DMS53 treated with DMSO at 0.1 percent for 48 hours (cell line): ENCODE measurements around the gene RPS16.

Experiments used
- DNase-seq: peaks from one replicate; lab custom pipeline; 2025; ENCODE audit not compliant: unreplicated experiment; lab: John Stamatoyannopoulos, UW

Gene RPS16

DNA sequence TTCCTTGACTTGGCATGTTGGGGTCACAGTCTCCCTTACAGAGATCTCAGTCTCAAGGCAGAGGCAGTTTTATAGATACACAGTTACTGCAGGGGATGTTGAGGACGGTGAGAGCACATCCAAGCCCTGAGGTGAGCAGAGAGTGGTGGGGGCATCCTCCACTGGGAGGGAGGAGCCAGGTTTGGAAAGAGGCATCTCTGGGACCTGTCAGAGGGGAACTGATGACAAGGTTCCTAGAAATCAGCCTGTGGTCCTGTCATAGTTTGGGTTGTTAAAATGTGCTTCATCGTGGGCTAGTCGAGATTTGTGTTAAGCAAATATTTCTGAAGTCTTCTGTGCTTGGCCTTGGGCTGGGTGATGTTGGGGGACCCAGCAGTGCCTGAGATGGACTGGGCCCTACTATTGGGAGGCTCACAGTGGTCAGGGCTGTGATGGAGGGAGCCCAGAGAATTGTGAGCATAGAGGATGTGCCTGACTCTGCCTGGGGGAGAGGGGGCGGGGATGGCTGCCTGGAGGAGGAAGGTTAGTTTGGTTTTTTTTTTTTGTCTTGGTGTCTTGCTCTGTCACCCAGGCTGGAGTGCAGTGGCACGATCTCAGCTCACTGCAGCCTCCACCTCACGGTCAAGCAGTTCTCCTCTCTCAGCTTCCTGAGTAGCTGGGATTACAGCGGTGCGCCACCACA lies 13.5 kb upstream of the RPS16 start:
- no peak for DNase-seq

DNA sequence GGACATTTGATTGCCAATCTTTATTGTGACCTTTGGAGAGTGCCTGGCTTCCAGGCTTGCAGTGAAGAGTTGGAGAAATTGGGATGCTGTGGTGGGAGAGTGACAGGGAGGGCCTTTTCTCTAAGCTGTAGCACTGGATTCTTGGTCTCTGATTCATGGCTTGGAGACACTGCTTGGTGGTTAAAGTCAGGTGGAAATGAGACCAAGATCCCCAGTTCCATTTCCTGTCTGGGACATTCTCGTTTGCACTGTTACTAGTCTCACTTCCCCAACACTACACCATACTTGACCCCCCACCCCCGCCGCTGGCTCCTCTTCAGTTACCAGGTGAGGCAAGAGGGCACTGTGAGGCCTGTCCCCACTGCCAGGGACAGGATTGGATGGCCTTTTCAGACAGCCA lies 12.5 kb upstream of the RPS16 start:
- no peak for DNase-seq

DNA sequence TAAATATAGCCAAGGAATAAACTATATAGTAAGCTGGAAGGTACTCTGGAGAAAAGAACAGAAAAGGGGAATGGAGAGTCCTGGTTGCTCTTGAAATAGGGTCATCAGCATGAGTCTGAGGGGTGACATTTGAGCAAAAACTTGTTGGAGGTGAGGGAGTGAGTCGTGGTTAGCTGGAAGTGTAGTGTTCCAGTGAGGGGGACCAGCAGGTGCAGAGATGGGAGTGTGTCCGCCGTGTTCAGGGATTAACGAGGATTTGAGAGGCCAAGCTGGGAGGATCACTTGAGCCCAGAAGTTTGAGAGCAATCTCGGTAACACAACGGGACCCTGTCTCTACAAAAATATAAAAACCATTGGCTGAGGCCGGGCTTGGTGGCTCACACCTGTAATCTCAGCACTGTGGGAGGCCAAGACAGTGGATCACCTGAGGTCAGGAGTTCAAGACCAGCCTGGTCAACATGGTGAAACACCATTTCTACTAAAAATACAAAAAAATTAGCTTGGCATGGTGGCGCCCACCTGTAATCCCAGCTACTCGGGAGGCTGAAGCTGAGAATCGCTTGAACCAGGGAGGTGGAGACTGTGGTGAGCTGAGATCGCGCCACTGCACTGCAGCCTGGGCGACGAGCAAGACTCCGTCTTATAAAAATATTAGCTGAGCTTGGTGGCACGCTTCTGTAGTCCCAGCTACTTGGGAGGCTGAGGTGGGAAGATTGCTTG lies 10.8 kb upstream of the RPS16 start:
- DNase-seq: no peak

DNA sequence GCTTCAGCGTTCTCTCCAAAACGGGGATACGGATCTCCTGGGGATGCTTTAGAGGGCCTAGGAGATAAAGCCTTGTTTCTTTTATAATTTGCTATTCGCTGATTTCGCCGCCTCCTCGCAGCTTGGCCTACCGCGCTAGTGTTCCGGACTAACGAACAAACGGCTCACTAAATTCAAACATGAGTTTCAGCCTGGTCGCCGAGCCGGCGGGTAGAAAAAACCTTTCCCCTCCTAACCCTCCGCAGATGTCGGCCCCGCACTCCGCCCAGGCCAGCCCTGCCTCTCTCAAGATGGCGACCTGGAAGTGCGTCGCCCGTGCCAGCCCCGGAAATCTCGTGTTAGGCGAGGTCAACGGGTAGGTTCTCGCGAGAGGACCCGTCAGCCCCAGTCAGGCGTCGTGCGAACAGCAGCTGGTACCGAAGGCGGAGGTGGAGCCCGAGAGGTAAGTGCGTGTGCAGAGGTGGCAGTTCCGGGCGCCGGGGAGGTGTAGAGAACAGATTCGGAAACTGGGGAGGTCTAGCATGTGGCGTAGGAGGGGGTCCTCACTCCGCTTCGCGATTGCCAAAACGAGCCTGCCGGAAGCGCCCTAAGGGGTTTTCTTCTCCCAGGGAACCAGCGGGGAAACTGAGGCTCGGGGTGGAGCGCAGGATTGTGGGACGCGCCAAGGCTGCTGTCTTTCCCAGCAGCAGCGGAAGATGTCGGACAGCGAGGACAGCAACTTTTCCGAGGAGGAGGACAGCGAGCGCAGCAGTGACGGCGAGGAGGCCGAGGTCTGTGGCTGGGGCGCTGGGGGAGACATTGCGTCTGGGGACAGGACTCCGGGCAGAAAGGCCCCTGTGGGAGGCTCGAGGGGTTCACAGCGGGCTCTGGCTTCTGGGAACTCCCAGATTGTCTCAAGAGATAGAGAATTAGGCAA lies 9.7 kb upstream of the RPS16 start, which contains the start of gene SUPT5H:
Gene SUPT5H (plus strand): TSS at position 387 of the 916 bp plus-strand sequence. CDS start 309 bp downstream, at position 696.
- DNase-seq: peak; percentile 98

DNA sequence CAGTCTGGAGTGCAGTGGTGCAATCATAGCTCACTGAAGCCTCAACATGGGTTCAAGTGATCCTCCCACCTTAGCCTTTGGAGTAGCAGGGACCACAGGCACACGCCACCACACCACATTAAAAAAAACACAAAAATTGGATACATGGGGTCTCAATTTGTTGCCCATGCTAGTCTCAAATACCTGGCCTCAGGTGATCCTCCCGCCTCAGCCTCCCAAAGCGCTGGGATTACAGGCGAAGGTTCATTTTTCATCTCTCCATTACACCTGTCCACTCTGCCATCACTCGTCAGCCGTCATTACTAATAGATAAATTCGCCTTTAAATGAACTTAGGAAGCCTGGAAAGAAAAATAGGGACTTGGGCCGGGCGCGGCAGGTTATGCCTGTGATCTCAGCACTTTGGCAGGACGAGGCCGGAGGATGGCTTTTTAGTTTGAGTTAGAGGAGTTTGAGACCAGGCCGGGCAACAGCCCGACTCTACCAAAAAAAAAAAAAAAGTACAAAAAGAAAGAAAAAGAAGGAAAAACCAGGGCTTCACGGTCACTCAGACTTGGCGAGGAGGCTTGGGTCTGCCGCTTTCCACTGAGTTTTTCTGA lies 8.9 kb upstream of the RPS16 start:
- DNase-seq: no peak

DNA sequence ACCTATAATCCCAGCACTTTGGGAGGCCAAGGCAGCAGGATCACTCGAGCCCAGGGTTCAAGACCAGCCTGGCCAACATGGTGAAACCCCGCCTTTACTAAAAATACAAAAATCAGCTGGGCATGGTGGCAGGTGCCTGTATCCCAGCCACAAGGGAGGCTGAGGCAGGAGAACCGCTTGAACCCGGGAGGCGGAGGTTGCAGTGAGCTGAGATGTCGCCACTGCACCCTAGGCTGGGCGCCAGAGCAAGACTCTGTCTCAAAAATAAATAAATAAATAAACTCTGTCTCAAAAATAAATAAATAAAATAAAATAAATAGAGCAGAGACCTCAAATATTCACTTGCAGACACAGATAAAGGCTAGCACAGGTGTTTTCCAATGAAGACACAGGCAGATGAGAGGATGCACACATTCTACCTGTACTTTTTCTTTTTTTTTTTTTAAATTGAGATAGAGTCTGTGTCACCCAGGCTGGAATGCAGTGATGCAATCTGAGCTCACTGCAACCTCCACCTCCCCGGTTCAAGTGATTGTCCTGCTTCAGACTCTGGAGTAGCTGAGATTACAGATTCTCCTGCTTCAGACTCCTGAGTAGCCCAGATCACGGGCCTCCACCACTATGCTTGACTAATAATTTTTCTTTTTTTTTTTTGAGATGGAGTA lies 2.7 kb upstream of the RPS16 start:
- DNase-seq: no peak

DNA sequence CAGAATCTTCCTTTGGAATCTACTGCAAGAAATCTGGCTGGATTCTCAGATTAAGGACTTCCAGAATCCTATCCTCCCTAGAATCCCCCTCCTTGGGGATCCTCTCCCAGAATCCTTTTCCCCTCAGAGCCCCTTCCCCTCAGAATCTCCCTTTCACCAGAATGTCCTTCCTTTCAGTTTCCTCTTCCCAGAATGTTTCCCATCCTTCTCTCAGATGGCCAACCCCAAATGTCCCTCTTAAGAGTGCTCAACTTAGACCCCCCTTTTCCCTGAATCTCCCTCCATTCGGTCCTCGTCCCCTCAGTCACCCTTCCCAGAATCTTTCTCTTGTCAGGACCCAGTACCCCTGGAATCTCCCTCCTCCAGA lies 584 bp upstream of the RPS16 start:
- DNase-seq: no peak

DNA sequence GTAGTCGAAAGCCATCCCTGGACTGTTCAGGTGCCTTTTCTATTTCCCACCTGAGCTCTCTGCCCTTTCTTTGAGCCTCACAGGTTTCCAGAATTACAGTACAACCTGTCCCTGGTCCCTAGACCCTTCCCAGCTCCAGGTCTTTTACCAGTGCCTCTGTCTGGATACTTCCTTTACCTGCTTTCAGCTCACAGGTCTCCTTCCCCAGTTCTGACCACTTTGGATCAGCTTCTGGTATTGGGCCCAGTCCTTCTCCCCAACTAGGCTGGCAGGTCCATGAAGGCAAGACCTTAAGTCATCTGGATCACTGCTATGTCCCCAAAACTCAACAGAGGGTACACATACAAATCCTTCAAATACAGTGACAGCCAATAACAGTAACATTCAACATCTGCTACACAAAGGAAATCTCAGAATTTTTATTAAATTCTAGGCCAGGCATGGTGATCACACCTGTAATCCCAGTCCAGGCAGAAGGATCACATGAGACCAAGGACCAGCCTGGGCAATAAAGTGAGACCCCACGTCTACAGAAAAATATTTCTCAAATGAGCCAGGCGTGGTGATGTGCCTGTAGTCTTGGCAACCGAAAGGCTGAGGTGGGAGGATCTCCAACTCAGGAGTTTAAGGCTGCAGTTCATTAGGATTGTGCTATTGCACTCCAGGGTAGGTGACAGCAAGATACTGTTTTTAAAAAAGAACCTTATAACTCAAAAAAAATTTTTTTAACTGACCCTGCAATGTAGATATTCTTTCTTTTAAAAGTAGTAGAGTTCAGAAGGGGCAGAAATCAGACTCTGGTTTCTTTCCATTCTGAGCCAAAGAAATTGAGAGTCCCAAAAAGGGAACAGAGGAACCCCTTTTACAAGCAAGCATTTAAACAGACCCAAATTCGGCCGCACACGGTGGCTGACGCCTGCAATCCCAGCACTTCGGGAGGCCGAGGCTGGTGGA lies 1.3 kb downstream of the RPS16 start:
- DNase-seq: no peak

DNA sequence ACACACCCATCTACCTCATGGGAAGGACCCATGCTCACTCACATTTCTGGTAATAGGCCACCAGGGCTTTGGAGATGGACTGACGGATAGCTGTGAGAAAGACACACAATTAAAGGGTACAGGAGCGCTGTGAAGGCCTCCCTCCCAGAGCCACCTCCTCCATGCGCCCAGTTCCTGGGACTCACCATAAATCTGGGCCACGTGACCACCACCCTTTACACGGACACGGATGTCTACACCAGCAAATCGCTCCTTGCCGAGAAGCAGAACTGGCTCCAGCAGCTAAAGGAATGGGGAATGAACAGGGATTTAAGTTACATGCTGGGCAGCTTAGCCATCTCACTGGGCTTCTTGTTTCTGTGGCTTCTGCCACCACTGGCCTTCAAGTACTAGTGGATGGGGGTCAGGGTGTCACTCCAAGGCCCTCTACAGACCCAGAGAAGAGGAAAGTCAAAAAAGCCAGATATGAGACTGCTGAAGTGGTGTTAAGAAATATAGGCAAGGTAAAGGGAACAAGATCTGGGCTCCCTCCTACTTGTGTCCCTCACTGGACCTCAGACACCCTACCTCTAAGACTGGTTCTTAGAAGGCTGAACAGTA lies 2.2 kb downstream of the RPS16 start:
- DNase-seq: no peak

DNA sequence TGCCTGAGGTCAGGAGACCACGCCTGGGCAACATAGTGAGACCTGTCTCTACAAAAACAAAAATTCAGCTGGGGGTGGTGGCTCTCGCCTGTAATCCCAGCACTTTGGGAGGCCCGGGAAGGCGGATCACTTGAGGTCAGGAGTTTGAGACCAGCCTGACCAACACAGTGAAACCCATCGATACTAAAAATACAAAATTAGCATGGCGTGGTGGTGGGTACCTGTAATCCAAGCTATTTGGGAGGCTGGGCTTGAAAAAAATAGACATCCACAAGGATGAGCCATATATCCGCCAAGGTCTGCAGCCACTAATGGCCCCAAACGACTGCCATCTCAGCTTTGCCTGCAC lies 3.1 kb downstream of the RPS16 start:
- DNase-seq: no peak

DNA sequence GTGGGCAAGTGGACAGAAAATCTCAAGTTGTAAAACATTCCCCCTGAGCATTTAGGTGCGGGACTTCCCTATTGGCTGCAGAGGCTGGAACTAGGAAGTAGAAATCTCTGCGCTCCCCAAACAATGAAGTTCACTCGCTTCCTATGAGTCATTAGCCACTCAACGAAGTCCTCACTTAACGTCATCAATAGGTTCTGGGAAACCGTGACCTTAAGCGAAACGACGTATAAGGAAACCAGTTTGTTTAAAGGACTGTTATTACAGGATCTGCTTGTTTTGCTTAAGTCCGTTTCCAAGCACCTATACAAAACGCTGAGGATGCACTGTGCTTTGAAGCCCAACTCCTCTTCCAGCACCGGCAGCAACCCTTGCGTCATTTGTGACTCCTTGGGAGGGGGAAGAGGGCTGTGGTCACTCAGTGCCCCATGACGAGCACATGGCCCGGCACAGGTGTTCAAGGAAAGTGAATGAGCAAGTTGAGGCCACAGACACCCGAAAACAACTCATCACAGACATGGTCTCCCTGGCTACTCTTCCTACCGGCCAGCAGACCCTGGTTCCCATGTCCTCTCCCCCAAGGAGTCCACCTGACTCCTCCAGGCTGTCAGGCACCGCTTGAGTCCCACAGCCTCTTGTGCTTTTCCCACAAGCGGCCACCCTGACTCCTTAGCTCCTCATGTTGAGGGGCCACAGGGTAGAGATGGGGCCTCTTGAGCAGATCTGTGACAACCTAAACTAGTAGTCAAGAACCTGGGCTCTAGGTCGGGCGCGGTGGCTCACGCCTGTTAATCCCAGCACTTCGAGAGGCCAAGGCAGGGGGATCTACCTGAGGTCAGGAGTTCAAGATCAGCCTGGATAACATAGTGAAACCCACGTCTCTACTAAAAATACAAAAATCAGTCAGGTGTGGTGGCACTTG lies 4.8 kb downstream of the RPS16 start:
- DNase-seq: peak; percentile 100

DNA sequence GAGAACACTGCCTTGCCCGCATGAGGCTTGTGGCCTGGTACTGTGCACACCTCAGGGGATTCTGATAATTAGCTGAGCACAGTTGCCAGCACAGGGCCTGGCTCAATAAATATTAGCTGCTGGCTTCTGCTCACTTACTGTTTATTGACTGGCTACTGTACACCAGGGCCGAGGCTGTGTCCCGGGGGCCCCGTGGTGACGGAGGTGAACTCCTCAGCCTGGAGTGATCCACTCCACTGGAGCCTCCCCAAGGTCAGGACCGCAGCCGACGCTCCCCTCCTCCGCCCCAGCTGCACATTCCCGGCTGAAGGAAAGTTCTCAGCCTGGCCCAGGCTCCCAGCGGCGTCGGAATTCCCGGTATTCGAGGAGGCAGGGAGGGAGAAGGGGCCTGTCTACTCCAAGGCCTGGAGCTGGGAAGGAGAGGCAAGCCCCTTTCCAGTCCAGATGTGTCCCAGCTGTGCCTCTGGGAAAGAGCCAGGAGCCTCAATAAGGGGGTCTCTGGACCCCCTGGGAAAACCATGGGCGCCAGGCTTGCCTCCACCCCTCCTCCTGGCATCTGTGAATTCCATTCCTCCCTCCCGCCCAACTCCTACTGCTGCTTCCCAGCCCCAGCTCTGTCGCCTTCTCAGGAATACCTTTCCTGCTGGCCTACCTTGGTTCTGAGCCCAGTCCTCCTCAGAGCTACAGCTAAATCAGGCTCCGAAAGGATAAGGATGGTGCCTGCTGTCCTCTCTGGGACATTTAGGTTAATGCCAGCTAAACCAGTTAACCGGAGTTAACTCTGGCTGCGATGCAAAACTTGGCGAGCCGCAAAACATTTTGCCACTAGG lies 7.3 kb downstream of the RPS16 start:
- no peak for DNase-seq

DNA sequence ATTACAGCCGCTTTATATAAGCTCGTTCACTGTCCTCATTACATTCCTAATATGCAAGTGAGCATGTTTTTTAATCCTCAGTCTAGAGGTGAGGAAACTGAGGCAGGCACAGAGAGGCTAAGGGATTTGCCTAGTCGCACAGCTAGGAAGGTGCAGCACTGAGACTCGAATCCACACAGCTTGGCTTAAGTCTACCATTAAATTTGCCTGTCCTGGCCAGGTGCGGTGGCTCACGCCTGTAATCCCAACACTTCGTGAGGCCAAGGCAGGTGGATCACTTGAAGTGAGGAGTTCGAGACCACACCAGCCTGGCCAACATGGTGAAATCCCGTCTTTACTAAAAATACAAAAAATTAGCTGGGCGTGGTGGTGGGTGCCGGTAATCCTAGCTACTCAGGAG lies 8.0 kb downstream of the RPS16 start:
- DNase-seq: no peak

DNA sequence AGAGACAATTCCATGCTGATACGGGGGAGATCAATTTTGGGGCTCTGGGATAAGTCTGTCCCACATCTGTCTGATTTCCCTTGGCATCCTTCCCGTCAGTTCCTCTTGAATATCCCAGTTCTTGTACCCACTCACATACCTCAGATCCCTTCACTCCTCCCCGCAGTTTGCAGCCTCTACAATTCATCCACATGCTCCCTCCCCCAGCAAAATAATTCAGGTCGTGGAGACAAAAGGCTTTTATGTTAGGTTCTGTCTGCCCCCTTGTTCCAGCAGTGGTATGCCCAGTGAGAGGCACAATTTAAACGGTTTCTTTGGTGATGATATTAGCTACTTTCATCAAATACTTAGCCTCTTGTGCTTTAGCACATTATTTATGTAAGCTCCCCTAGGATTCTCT lies 9.6 kb downstream of the RPS16 start:
- no peak for DNase-seq

DNA sequence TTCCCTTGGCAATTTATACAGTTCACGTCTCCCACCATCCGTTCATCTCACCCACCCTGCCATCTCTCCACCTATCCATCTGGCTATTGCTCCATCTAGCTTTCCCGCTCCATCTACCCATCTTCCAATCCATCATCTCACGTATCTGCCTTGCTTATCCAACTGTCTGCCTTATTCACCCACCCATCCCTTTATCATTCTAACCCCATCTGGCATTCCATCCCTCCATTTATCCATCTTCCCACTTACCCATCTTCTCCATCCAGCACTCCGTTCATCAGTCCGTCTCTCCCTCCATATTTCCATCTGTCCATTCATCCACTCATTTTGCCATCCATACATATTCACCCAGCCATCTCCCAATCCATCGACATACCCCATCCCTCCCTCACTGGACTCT lies 10.0 kb downstream of the RPS16 start:
- DNase-seq: no peak

DNA sequence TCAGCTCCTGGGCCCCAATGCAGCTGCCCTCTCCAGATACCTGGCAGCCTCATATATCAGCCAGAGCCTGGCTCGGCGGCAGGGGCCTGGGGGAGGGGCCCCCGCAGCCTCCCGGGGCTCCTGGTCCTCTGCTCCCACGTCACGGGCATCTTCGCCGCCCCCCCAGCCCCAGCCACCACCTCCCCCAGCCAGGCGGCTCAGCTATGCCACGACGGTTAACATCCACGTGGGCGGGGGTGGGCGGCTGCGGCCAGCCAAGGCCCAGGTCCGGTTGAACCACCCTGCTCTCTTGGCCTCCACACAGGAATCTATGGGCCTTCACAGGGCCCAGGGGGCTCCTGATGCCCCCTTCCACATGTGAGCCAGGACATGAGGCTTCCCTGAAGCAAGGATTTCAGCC lies 10.8 kb downstream of the RPS16 start:
- DNase-seq: no peak

DNA sequence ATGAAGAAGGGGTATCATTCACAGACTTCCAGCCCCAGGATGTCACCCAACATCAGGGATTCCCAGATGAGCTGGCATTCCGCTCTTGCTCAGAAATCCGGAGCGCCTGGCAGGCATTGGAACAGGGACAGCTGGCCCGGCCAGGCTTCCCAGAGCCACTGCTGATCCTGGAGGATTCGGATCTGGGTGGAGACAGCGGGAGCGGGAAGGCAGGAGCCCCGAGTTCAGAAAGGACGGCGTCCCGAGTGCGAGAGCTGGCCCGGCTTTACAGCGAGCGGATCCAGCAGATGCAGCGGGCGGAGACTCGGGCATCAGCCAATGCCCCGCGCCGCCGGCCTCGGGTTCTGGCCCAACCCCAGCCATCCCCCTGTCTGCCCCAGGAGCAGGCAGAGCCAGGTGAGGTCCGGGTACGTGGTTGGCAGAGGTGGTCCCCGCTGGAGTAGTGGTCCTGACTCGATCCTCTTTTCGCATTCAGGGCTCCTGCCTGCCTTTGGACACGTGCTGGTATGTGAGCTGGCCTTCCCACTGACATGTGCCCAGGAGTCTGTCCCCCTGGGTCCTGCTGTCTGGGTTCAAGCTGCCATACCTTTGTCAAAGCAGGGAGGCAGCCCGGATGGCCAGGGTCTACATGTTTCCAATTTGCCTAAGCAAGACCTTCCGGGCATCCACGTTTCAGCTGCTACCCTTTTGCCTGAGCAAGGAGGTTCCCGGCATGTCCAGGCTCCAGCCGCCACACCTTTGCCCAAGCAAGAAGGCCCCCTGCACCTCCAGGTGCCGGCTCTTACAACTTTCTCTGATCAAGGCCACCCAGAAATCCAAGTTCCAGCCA lies 12.3 kb downstream of the RPS16 start:
- no peak for DNase-seq
